GM08714 (cell line): Measurements from ENCODE around the gene GOLGA6B.
"Not testable (repeated sequence)": the region's sequence is repeated elsewhere in the genome, so short reads cannot be mapped to it uniquely, and the experiment has no call there.

Experiments used
- H3K4me3 ChIP-seq: fragments of 200-500 bp; sonication (Bioruptor generic); 2 replicates; pipeline ENCODE4 v1.5.1; 2014; ENCODE audit warnings: mild to moderate bottlenecking, low read length, inconsistent platforms
- ZNF274 ChIP-seq: IDR thresholded peaks from 2 replicates; pipeline ENCODE4 v1.6.1; 2012; ENCODE audit warnings: mild to moderate bottlenecking, low read depth, low read length

The GOLGA6B gene, protein sequence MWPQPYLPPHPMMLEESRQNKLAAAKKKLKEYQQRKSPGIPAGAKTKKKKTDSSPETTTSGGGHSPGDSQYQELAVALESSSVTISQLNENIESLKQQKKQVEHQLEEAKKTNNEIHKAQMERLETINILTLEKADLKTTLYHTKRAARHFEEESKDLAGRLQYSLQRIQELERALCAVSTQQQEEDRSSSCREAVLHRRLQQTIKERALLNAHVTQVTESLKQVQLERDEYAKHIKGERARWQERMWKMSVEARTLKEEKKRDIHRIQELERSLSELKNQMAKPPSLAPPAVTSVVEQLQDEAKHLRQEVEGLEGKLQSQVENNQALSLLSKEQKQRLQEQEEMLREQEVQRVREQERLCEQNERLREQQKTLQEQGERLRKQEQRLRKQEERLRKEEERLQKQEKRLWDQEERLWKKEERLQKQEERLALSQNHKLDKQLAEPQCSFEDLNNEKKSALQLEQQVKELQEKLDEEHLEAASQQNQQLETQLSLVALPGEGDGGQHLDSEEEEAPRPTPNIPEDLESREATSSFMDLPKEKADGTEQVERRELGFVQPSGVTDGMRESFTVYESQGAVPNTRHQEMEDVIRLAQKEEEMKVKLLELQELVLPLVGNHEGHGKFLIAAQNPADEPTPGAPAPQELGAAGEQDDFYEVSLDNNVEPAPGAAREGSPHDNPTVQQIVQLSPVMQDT

DNA sequence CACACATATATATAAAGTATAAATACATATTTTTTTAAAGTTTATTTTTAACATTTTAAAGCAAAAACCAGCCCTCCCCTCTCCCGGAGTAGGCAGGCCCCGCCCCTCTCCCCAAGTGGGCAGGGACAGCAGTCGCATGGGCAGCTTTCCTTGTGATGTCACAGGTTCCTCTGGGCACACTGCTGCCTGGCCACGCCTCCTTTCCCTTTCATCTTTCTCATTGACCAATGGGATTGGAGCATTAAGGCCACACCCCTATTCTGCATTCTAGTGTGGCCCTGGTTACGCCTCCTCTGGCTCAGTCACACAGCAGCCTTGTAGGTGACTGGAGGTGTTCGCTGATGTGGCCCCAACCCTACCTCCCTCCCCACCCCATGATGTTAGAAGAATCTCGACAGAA is at the start of gene GOLGA6B:
TSS of gene GOLGA6B (plus strand) at position 301 of the 400 bp plus-strand sequence. CDS start at position 342, 41 bp downstream.
- not testable (repeated sequence) for H3K4me3 ChIP-seq

DNA sequence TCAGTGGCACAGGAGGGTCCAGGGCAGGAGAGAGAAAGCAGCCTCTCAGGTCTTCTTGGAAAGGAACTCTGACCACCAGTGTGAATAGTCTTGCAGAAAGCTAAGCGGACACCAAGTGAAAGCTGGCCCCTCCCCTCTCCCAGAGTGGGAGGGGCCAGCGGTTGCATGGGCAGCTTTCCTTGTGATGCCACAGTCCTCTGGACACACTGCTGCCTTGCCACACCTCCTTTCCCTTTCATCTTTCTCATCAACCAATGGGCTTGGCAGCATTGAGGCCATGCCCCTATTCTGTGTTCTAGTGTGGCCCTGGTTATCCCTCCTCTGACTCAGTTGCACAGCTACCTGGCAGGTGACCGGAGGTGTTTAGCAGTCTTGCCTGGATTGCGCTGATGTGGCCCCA is 49.7 kb upstream of the GOLGA6B start:
- TF ChIP-seq ZNF274: no peak
- no peak overlapping the region for H3K4me3 ChIP-seq

DNA sequence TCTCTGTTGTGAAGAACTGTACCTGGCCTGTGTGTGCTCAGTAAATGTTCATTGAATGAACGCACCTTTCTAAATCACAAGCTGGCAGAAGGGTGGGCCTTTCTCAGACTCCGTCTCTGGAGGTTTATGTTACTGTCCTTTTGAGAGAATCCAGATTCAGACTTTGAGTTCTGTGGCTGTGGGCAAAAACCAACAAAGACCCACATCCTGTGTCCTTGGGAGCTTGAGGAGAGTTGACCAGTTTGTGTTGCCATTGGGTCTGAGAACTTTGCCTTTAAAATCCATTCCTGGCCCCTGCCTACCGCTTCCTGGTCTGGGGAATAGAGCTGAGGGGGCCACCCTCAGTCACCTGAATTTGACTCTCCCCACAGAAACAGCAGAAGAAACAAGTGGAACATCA is 46.4 kb upstream of the GOLGA6B start:
- not testable (repeated sequence) for H3K4me3 ChIP-seq

DNA sequence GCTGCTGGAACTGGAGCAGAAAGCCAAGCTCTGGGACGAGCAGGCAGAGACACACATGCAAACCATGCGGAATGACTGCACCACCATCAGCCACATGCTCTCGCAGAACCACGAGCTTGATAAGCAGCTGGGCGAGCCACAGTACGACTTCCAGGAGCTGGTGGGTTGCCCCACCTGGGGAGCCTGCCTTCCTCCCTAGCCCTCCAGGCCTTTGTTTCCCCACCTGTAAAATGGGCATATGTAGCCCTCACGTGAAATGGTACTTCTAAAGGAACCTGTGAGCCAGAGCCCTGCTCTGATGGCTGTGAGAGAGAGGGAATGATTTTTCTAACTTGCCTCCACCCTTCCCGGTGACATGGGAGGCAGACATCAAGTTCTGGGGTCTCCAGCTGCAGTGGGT is 44.6 kb upstream of the GOLGA6B start:
- no peak for TF ChIP-seq ZNF274
- H3K4me3 ChIP-seq: no peak overlapping the region

DNA sequence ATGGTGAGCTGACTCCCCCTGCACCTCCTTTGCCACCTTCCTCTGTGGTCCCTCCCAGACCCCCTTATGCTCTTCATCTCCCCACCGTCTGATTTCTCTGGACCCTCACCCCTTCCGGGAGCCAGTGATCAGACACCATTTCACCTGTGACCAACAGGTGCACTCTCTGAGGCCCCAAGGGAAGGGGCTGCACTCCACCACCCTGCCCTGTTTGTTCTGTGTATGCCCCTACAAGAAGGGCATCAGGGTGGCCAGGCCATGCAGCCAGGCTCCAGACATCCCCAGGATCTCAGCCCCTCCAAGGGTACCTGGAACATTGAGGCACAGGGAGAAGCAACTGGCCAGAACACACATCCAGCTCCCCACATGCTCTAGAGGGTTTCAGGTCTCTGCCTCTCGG is 42.2 kb upstream of the GOLGA6B start:
- H3K4me3 ChIP-seq: not testable (repeated sequence)

DNA sequence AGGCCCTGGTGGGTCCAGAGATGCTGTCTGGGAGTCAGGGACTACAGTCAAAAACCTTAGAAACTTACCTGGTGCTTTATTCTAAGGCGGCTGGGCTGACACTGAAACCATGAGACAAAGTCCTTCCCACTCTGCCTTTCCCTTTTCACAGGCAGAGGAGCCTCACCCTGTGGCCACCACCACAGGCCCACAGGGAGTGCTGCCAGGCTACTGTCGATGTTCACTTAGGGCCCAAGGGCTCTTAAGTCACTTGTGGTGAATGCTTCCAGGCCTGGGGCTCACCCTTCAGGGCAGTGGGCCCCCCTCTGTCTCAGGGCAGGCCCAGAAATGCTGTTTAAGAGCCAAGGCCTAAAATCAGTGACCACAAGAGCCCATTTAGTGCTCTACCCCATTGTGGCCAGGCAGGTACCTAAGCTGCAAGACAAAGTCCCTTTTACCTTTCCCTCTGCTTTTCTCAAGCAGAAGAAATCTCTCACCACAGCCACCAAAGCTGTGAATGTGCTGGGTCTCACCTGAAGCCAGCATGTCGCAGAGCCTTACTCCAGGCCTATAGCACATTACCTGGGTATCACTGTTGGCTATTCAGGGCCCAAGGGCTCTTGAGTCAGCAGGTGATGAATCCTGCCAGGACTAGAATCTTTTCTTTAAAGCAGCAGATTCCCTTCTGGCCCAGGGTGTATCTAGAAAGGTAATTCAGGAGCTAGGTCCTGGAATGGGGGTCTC is 39.5 kb upstream of the GOLGA6B start:
- H3K4me3 ChIP-seq: no peak overlapping the region
- no peak for TF ChIP-seq ZNF274

DNA sequence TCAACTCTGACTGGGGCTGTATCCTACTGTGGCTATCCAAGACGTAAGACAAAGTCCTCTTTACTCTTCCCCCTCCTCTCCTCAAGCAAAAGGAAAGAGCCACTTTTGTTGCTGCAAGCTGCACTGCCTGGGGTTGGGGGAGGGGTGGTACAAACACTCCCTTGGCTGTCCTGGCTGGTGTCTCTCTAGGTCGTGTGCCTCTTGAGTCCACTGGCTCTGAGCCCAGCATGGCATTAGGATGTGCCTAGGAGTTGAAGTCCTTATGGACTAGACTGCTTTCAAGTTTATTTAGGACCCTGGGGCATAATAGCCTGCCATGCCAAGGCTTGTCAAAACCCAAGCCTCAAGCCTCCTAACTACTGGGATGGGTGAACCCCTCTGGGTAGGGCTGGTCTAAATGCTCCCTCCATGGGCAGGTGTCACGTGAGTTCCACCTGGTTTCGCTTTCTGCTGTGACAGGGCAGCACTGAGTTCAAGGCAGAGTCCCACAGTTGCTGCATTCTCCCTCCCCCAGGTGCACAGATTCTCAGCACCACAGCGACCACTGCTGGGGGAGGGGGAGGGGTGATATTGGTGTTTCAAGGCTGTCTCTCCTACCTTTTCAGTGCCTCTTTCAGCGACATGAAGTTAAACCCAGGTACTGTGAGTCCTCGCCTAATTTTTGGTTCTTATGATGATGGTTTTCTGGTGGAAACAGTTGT is 38.8 kb upstream of the GOLGA6B start:
- H3K4me3 ChIP-seq: not testable (repeated sequence)

DNA sequence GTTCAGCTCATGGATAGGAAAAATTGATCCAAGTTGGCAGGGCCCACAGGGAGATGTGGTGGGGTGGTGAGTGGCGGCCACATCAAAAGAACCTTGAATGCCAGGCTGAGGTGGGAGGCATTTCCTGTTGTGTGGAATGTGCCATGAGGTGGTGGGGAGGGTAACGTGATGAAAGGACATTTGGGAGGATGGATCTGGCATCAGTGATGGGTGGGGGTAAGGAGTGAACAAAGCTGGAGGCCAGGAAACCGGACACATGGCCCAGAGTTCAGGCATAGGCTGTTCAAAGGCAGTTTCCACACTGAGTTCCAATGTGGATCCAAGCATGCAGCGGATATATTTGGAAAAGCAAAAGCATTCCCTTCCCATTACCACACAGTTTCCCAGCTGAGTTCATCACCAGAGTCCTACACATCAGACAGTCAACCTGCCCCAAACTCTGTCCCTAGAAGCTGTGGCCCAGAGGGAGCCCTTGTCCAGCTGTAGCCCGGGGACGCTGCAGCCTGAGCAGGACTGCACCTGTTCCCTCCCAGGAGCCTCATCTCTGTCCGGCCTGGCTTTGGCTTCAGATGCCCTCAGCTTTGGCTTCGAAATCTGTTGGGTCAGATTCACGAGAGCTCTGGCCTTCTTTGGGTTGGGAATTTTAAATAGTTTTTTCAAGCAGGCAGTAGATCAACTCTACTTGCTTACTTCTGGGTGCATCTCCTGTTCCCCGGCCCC is 37.8 kb upstream of the GOLGA6B start:
- TF ChIP-seq ZNF274: no peak
- no peak overlapping the region for H3K4me3 ChIP-seq

DNA sequence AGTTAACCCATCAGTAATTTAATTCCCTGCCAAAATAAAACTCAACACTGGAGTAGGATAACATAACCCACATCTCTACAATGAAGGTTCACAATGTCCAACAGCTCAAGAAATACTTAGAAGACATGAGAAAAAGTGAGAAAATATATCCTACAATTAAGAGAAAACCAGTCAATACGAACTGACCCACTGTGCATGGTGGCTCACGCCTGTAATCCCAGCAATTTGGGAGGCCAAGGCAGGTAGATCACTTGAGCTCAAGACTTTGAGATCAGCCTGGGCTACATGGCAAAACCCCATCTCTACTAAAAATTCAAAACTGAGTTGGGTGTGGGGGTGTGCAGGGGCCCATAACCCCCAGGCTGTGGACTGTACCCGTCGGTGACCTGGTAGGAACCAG is 30.6 kb upstream of the GOLGA6B start:
- H3K4me3 ChIP-seq: not testable (repeated sequence)

DNA sequence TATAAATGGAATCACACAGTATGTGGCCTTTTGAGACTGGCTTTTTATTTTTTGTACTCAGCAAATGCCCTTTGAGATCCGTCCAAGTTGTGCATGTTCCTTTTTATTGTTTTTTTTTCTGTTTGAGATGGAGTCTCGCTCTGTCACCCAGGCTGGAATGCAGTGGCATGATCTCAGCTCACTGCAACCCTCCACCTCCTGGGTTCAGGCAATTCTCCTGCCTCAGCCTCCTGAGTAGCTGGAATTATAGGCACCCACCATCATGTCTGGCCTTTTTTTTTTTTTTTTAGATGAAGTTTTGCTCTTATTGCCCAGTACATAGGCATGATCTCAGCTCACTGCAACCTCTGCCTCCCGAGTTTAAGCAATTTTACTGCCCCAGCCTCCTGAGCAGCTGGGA is 28.3 kb upstream of the GOLGA6B start:
- H3K4me3 ChIP-seq: not testable (repeated sequence)

DNA sequence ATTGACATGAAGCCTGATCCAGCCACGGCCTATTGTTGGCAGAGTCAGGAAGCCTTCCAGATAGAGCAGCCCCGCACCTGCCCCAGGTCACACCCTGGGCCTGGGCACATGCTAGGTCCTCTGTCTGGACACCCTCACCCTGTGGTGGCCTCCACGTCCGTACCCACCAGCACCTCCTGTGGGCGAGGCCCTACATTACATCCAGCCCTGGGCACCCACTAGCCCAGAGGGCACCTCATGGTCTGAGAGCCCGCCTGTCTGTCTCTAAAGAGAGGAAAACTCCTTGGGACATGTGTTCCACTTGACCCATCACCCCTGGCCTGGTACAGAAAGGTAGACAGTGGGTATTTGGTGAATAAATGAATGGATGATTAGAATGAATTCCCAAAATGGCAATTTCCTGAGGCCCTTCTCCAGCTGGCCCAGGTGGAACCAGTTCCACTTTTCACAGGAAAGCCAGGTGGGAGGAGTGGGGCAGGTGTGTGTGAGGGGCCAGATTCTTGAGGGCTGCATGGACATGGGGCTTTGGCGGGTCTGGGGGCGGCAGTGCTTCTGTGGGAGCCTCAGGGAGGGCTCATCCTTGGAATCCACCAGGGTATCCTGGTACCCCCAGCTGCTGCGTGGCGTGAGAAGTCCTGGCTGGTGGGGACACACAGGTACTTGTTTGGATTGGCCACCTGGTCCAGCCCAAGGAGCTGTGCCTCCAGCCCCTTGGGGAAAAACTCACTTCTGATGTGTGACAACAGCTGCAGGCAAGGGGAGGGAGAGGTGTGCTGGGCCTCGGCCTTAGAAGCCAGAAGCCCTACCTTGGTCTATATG is 26.0 kb upstream of the GOLGA6B start:
- not testable (repeated sequence) for H3K4me3 ChIP-seq

DNA sequence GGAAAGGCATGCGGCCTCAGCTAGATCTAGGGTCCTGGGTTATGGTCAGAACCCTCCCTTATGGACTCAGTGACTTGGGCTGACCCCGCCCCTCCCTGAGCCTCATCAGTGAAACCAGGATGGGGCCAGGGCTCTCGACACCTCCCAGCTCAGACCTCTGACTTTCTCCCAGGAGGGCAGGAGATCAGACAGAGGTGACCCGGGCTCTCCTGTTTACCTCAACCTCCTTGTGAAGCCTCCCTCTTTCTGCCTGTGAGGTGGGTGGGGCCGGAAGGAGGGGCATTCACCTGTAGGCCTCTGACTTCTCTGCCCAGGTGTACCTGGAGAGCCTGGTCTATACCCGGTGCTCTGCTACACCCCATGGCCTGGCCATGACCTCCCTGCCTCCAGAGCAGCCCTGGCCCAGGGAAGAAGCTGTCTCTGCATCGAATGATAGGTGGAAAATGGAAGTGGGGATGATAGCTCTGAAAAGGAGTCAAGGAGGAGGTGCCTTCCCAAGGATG is 25.4 kb upstream of the GOLGA6B start:
- not testable (repeated sequence) for H3K4me3 ChIP-seq

DNA sequence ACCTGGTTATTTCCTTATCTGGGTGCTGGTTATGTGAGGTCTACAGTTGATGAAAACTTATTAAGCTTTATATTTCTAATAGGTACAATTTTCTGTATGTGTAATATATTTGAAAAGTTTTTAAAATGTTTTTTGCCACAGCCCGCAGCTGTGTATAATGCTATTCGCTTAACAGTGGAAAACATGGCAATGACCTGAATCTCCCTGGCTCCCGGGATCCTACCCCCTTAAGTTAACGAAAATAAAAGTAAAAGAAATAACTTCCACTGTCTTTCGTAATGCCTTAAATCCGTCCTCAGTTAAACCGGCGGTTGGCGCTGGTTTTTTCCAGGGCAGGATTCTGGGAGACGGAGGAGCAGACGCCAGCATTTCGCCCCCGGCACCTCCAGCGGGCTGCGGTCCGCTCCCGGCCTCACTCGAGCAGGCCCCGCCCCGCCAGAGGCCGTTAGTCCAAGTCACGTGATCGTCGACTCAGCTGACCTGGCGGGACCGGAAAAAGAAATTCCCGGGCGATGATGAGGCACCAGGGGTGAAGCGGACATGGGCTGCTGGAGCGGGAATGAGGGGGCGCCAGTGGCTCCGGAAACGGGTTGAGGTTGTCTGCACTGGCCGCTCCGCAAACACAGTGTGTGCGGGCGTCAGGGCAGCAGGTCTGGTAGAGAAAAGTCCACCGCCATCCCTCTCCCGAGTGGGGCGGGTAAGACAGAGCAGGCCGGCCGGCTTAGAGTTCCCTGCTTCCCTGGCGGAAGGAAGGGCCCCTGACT is 17.8 kb upstream of the GOLGA6B start:
- H3K4me3 ChIP-seq: peak overlapping the region; percentile 51; the same call in 1 of the 2 replicates

DNA sequence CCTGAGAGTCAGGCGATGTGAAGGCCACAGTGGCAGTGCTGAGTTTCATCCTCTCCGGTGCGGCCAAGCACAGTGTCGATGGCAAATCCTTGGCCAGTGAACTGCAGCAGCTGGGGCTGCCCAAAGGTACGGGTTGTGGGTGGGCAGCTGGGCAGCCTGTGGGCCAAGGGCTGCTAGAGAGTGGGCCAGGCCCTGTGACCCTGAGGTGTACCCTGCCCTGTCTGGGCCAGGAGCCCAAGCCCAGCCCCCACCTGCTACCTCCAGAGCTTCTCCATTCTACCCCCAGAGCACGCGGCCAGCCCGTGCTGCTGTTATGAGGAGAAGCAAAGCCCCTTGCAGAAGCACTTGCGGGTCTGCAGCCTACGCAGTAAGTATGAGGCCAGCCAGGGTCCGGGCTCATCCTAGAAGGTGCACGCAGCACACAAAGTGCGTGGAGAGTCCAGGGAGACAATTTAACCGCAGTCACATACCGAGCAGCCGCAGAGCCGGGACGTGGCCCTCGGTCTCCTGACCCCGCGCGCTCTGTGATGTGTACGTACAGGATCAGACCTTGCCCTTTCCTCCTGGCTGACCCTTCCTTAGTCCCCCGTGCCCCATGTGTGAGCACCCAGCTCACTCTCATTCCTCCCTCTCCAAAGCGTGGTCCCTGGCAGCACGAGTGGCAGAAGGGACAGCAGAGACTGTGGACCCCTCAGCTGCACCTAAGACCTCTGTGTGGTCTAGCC is 14.6 kb upstream of the GOLGA6B start:
- not testable (repeated sequence) for H3K4me3 ChIP-seq

DNA sequence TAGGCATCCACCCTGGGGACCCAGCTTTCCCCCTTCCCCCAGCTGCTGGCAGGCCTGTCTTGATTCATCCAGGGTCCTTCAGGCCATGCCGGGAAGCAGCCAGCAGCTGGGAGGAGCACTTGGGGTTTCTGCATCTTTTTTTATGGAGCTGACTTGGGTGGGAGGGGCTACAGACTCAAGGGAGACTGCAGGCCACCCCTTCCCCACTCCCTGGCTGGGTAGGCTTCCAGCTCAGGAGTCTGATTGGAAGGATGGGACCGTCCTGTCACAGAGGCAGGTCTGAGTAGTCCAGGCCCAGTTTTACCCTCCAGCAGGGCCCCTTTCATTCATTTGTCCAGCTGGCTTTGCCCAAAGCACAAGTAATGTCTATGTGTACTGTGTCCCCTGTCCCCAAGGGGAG is 12.2 kb upstream of the GOLGA6B start:
- H3K4me3 ChIP-seq: not testable (repeated sequence)

DNA sequence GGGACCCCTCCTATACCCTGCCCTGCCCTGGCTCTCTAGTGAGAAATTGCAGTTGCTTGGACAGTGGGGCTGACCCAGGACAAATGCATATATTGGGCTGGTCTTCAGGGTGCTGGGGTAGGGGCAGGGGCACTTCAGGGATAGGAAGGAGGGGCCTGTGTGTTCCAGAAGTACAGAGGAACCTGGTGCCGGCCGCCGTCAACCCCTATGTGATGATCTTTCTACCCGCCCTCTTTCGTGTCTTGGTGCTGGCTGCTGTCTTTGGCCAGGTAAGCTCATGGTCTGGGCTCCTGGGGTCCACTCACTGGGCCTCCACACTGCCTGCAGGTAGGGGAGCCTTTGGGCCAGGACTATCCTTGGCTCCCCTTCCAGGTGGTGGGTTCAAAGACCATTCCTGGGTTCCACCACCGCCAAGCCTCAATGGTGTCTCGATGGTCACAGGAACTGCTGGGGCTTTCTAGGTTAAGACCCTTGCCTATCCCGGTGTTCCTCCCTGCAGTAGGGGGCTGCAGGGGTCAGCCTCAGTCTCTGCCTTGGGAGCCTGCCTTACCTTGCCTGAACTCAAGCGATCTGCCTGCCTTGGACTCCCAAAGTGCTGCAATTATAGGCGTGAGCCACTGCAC is 5.8 kb upstream of the GOLGA6B start:
- H3K4me3 ChIP-seq: not testable (repeated sequence)

DNA sequence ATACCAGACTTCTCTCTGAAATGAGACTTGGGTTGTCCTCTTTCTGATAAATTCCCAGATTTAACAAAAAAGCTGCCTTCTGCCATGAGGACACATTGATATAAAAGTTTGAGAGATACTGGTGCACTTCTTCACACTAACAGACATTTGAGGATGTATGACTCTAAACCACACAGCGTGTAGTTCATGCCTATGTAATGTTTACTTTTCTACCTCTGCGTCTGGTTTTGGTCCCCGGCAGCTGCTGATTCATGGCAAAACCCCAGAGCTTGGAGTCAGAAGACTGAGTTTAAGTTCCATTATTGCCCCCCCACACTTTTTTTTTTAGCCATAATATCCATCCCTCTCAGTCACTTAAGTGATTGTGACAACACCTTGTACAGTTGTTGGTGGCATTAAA is 1.5 kb downstream of the GOLGA6B start:
- H3K4me3 ChIP-seq: not testable (repeated sequence)

DNA sequence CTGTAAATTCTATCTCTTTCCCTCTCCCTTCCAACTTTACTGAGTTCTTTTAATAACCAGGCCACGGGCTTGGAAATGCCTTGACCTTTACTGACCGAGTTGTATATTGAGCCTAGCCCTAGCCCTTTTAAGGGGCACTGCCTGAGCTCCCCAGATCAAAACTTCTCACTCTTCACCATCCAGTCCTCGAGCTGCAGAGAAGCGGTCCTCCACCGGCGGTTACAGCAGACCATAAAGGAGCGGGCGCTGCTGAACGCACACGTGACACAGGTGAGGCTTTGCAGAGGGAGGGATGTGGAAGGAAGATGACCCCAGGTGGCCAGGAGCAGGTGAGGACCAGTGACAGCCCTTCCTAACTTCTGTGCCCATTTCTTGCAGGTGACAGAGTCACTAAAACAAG is 6.6 kb downstream of the GOLGA6B start:
- H3K4me3 ChIP-seq: not testable (repeated sequence)
